Measurements from ENCODE around the gene SRPK2. TPM values are rescaled to one million over a fixed set of nuclear protein-coding genes. Genes with fewer than 3 reads are reported as not detected.
"Not testable (repeated sequence)": the region's sequence is repeated elsewhere in the genome, so short reads cannot be mapped to it uniquely, and the experiment has no call there.

Gene SRPK2
- polyA plus RNA-seq, 1 donor = 34.9 TPM

- DNase-seq (ENCODE audit: low read depth) = no peak
Measured at GRCh38 chr7:105339404-105340323, 49.1 kb downstream of the SRPK2 start.

DNA sequence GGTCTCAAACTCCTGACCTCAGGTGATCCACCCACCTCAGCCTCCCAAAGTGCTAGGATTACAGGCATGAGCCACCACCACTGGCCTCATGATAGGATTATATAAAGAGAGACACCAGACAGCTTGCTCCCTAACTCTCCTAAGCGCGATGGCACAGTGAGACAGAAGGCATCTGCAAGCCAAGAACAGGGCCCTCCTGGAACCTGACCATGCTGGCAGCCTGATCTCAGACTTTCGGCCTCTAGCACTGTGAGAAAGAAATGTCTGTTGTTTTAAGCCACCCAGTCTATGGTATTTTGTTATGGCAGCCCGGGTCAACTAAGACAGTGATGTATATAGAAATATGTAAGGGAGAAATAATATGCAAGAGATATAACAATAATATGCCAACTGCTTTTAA is 51.2 kb downstream of the SRPK2 start:
- DNase-seq (ENCODE audit: low read depth) = no peak

- DNase-seq (ENCODE audit: low read depth) = no peak
Measured at GRCh38 chr7:105336009-105336408, 52.7 kb downstream of the SRPK2 start.

- not testable (repeated sequence) for DNase-seq (ENCODE audit: low read depth)
Measured at GRCh38 chr7:105332661-105333060, 56.1 kb downstream of the SRPK2 start.

DNA sequence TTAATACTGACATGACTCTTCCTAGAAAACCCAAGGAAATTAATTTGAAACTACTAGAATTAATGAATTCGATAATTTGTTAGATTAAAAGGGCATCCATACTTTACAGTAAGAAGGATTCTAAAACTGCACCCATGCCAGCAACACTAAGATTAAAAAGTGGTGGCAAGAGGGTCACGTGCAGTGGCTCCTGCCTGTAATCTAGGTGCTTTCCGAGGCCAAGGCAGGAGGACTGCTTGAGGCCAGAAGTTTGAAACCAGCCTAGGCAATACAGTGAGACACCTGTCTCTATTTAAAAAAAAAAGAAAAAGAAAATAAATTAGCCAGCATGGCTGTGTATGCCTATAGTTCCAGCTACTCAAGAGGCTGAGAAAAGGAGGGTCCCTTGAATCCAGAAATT is 58.2 kb downstream of the SRPK2 start:
- no peak for DNase-seq (ENCODE audit: low read depth)

- no peak for DNase-seq (ENCODE audit: low read depth)
Measured at GRCh38 chr7:105327201-105327600, 61.5 kb downstream of the SRPK2 start.

- DNase-seq (ENCODE audit: low read depth) = no peak
Measured at GRCh38 chr7:105325216-105325904, 63.4 kb downstream of the SRPK2 start.

DNA sequence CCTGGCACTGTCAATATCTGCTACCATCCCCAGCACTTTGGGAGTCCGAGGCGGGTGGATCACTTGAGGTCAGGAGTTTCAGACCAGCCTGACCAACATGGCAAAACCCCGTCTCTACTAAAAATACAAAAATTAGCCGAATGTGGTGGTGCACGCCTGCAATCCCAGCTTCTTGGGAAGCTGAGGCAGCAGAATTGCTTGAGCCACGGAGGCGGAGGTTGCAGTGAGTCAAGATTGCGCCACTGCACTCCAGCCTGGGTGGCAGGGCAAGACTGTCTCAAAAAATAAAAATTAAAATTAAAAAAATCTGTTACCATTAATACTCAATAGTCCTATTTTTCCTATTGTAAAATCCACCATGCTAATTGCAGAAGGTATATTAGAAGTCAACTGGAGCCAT is 64.1 kb downstream of the SRPK2 start:
- DNase-seq (ENCODE audit: low read depth) = not testable (repeated sequence)

- no peak for DNase-seq (ENCODE audit: low read depth)
Measured at GRCh38 chr7:105323366-105323765, 65.4 kb downstream of the SRPK2 start.

DNA sequence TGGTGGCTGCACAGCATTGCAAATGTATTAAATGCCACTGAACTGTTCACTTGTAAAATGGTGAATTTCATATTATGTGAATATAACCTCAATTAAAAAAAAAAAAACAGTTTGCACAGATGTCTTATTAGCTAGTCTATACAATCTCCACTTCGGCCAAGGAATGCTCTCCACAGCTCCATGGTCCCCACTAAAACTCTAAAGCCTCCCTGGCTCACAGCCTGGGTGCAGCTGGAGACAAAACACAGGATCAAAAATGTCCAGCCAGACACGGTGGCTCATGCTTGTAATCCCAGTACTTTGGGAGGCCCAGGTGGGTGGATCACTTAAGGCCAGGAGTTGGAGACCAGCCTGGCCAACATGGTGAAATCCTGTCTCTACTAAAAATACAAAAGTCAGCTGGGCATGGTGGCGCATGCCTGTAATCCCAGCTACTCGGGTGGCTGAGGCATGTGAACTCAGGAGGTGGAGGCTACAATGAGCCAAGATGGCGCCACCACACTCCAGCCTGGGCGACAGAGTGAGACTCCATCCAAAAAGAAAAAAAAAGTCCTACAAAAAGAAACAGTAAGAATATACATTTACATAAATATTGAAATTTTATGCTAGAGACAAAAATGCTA is 66.0 kb downstream of the SRPK2 start:
- DNase-seq (ENCODE audit: low read depth) = no peak

- DNase-seq (ENCODE audit: low read depth) = no peak
Measured at GRCh38 chr7:105321754-105322455, 66.8 kb downstream of the SRPK2 start.

GRCh38 chr7:105320896-105321295 is 67.8 kb downstream of the SRPK2 start:
- no peak for DNase-seq (ENCODE audit: low read depth)

- DNase-seq (ENCODE audit: low read depth) = no peak
Measured at GRCh38 chr7:105319578-105319977, 69.1 kb downstream of the SRPK2 start.

- DNase-seq (ENCODE audit: low read depth) = no peak
Measured at GRCh38 chr7:105316578-105317344, 72.0 kb downstream of the SRPK2 start.

DNA sequence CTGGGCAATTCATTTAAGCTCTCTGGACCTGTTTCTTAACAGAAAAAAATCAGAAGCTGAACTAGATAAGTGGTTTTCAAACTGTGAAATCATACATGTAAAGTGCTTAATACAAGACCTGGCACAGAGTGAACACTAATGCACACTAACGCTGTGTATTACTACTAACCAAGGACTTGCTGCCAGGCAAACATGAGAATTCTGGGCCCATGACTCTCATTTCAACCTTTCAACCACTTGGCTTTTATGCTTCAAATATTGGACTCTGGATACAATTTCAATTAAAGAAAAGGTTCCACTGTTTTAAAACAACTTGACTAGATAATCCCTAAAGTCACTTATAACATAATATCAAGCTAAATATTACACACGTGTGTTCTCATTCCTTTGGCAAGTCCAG is 73.4 kb downstream of the SRPK2 start:
- no peak for DNase-seq (ENCODE audit: low read depth)

DNA sequence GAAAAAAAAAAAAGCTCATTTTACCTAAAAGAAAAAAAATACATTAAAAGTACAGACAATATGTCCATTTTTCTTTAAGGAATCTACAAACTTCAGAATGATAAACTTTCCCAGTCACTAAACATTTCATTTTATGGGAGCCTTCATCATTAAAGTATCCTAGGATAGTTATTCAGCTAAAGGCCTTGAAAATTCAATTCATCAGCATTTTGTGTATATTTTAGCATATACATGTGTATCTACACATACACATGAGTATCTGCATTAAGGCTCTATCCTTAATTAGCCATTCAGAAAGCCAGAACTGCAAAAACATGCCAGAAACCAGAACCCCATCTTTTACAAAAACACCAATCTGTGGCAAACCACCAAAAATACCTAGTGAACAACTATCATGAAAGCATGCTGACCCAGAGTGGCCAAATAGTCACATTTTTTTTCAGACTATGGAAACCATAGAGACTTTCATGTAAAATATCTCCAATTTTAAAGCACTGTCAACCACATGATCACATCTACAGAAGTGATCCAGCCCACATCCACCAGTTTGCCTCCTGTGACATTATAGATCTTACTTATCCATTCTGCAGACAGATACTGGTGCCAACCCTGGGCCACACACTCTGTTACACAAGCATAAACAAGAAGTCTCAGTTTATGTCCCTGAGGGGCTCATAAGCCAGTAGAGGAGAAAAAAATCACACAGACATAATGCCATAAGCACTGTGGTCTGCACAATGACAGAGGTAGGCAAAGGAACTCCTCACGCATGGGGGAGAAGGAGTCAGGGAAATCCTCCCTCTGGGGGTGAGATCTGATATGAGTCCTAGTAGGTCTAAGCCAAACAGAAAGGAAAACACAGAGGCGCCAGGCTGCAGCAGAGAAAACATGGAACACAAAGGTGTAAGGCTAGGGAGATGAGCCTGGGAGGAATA is 79.2 kb downstream of the SRPK2 start:
- DNase-seq (ENCODE audit: low read depth) = no peak

DNA sequence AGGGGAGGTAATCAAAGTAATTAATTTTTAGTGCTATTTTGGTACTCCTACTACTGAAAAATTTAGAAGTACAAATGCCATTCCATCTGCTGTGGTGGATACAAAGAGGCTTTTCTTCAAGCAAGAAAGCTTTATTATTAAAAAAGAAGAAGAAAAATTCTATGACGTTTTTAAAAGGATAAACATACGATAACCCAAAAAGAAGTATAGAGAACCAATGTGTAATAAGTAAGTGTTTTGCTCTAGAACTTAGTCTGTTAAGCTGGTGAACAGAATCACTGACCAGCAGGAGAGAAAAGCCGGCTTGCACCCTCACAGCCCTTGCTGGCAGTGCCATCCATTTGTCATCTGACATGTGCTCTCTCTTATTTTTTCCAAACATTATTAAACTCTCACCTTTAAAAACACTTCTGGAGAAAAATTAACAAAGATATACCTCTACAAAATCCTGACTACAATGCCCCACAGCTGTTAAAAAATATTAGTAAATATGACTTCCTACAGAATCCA is 81.5 kb downstream of the SRPK2 start:
- DNase-seq (ENCODE audit: low read depth) = no peak

DNA sequence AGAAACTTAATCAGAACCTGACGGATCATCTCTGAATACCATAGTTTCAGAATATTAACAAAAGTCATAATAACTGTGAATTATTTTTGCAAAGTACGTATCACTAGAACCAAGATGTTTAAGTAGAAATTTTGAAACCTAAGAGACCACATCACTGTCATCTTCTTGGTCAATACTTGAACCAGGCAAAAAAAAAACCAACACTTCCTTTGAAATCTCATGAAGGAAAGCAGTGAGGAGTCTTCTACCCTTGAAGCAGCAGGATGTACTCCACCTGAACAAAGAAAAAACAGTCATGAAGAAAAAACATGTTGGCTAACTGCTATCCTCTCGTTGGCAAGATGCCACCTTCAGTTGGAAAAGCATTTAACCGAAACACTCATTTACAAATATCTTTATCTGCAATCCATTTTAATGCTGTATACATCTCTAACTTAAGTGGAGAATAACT is 82.4 kb downstream of the SRPK2 start:
- no peak for DNase-seq (ENCODE audit: low read depth)

GRCh38 chr7:105305633-105306032 is 83.1 kb downstream of the SRPK2 start:
- no peak for DNase-seq (ENCODE audit: low read depth)
